SIG-M5 treated with dmso at 0.1 percent for 504 hours (cell line): Measurements from ENCODE around the gene ITGB7.
A peak's percentile ranks its signal among the peaks of the same experiment; 100 is the strongest.

Source experiments
- DNase-seq: peaks from one replicate; lab custom pipeline; 2025; ENCODE audit not compliant: unreplicated experiment; lab: John Stamatoyannopoulos, UW

Gene ITGB7, protein sequence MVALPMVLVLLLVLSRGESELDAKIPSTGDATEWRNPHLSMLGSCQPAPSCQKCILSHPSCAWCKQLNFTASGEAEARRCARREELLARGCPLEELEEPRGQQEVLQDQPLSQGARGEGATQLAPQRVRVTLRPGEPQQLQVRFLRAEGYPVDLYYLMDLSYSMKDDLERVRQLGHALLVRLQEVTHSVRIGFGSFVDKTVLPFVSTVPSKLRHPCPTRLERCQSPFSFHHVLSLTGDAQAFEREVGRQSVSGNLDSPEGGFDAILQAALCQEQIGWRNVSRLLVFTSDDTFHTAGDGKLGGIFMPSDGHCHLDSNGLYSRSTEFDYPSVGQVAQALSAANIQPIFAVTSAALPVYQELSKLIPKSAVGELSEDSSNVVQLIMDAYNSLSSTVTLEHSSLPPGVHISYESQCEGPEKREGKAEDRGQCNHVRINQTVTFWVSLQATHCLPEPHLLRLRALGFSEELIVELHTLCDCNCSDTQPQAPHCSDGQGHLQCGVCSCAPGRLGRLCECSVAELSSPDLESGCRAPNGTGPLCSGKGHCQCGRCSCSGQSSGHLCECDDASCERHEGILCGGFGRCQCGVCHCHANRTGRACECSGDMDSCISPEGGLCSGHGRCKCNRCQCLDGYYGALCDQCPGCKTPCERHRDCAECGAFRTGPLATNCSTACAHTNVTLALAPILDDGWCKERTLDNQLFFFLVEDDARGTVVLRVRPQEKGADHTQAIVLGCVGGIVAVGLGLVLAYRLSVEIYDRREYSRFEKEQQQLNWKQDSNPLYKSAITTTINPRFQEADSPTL

DNA sequence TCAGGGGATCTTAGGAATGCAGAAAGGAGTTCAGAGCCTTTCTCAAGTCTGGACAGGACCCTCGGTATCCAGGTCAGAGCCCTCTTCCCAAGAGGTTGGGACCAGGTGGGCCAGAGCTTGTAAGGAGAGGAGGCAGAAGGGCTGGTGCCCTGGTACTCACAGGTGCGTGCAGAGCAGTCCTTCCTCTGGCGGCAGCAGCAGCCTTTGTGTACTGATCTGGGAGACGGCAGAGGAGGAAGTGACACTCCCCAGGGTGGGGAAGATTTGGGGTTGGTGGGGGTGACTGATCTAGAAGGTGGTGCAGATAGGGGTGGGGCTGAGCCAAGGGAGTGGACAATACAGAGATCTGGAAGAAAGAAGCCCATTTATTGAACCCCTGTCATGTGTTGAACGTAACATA lies at the start of gene ITGB7:
TSS of gene ITGB7 (minus strand) at position 210 of the 400 bp plus-strand sequence. CDS start 6,808 bp downstream, outside the sequence.
- peak; percentile 46 for DNase-seq

DNA sequence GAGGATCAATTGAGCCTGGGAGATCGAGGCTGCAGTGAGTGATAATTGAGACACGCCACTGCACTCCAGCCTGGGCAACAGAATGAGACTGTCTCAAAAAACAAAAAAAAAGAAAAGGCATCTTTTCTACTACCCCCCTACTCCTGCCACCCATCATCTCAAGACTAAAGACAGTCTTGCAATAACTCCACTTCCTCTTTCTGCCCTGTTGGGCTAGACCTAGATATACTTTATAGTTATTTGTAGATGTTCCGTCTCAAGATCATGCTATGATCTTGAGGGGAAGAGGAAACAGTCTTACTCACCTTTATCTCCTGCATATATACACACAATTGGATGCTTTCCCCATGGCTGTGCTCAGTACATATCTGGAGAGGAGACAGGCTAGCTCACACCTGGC lies 48.9 kb upstream of the ITGB7 start:
- DNase-seq, result peak; percentile 97

DNA sequence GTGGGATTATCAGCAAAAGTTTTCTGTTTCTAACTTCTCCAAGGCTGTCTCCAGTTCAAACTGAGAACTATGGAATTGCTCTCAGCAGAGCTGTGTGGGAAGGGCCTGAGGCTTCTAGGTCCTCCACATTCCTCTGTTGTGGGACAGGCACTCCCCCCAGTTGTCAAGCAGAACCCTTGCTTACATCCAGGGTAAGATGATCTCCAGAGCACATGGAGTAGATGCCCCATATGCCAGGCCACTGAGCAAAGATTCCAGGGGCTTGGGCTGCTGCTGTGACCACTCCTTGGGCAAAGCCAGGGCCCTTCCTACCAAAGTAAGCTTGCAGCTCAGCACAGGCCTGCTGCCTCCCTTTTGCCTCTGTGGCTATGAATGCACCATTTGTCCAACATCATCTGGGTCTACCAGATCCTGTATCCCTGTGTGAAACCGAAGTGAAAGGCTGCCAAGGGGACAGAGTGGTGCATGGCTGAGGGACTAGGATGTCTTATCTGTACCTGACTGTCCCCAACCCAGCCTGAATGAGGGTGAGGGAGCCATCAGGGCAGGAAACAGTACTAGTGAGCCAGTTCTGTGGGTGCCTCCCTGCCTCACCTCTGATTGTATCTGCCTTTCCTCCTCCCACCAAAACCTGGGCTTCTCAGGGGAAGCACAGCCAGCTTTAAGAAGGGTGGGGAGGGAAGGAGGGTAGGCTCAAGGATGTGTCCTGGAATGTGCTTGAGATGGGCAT lies 47.9 kb upstream of the ITGB7 start:
- DNase-seq, result no peak

DNA sequence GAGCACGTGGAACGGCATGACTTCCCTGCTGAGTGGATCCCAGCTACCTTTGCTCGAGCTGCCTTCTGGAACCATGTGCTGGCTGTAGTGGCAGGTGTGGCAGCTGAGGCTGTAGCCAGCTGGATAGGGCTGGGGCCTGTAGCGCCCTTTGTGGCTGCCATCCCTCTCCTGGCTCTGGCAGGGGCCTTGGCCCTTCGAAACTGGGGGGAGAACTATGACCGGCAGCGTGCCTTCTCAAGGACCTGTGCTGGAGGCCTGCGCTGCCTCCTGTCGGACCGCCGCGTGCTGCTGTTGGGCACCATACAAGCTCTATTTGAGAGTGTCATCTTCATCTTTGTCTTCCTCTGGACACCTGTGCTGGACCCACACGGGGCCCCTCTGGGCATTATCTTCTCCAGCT lies 46.2 kb upstream of the ITGB7 start:
- DNase-seq, result no peak

DNA sequence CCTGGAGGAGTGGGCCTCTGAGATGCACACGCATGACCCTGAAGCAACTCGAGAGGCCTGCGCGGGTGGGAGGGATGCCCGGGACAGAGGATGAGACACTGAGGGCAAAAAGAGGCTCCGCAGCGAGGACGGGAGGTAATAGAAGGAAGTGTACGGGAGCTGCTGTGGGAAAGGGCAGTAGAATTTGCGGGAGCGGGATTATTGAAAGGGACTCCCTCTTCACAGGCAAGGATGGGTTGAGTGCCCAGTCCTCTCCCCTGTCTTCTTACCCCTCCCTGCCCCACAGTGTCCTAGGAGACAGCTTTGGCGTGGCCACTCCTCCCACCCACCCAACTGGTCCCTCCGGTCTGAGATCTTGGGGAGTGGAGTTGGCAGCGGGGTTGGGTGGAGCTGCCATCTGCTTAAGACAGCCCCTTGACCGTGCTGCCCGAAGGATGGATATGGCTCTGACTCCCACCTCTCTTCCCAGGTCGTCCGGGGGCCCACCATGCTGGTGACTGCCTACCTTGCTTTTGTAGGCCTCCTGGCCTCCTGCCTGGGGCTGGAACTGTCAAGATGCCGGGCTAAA lies 45.4 kb upstream of the ITGB7 start:
- peak; percentile 45 for DNase-seq

DNA sequence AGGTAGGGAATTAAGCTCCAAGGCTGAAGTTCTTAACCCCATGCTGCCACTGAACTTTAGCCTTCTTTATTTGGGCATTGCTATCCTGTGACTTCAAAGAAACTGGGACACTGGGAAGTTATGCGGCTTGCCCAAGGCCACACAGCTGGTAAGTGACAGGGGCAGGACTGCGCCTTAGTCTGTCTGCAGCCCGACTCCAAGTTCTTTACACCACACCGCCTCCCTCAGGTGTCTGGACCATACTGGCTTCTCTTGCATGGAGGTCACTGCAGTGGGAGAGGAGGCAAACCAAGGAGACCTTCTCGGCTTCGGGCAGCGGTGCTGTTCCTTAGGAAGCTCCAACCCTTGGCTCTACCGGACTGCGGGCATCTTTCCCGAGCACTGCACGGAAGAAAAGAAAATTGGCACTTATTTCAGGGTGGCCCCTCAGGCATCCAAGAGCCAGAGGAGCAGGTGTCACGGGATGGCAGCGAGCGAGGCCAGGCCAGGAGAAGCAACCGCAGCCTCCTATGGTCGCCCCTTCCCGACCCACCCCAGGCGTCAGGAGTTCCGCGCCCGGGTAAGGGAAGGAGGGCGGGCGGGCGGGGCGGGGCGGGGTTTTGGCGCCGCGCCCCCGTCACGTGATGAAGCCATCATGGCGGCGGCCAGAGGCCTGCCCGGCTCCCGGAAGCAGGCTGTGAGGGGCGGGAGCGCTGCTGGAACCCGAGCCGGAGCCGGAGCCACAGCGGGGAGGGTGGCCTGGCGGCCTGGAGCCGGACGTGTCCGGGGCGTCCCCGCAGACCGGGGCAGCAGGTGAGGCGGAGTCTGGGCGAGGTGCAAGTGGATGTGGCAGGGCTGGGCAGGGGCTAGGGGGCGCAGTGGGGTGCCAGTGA lies 44.7 kb upstream of the ITGB7 start:
- peak; percentile 52 for DNase-seq

DNA sequence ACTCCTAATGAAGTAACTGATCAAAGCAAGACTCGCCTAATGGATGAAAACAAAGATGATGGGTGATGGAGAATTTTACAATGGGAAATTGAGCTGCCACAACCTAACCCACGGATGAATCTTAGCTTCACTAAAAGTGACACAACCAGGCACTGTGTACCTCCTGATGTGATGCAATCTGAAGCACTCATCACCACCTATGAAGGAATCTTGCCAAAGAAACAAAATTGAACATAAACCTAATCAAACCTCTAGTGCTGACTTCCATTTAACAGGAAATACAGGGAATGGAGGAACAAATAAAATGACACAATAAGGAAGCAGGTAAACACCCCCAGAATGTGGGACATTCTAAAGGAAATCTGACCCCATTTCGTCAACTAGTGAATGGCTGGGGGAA lies 38.2 kb upstream of the ITGB7 start:
- DNase-seq, result no peak

DNA sequence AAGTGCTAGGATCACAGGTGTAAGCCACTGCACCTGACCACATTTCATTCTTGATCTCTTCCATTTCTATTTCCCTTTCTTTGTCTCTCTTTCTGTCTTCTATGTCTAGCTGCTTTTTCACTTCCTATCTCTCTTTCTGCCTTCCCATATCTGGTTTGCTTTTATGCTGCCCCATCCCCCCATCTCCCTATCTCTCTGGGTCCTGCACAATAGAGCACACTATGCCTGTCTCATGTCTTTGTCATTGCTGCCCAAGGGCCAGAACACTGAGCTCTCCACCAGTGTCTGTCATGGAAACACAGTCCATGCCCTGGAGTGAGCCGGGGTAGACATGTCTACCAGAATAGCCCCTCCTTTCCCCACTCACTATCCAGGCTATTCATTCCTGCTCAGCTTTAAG lies 37.3 kb upstream of the ITGB7 start:
- DNase-seq, result peak; percentile 44

DNA sequence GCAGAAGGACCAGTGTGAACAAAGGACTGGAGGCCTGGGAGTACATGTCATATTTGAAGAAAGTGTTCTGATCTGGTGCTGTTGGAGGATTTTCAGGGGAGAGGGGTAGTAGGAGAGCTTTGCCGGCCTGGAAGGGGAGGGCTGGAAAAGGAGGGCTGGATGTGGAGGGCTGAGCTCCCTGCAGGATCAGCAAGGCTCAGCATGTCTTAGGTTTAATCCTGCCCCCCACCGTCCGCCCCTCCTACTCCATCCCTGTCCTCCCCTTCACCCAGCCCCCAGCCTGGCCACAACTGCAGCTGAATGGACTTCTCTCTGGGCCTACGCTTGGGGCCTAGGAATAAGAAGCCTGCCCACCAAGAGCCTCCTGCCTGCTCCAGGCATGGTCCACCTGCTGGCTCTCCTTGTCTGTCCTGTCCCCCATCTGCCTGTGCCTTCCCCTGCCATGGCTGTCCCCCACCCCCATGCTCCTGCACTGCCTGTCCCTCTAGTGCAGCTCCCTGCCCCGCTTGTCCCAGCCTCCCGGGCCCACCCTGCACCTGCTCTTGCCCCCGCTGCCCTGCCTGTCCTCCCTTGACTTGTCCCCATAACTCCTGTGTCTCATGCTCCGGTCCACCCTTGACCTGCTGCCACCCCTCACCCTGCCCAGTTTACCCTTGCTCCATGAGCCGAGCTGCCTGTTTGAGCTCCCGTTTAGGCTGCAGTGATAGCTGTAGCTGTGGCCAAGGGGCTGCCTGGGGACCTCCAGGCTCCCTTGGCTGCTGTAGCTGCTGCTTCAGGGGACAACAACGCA lies 34.8 kb upstream of the ITGB7 start:
- no peak for DNase-seq

DNA sequence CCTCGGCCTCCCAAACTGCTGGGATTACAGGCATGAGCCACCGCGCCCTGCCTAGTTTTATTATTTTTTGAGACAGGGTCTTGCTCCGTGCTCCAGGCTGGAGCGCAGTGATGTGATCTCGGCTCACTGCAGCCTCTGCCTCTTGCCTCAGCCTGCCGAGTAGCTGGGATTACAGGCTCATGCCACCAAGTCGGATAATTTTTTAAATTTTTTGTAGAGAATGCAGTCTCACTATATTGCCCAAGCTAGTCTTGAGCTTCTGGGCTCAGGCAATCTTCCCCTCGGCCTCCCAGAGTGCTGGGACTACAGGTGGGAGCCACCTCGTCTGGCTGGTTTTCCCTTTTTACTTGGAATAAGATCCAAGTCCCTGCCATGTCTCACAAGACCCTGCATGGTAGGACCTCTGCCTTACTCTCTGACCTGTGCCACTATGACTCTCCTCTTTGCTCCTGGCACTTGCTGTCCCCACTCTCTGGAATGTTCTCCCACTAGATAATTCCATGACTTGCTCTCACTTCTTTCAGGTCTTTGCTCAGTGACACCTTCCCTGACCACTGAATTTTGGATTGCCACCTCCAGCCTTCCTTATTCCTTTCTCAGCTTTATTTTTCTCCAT lies 32.7 kb upstream of the ITGB7 start:
- DNase-seq, result no peak

DNA sequence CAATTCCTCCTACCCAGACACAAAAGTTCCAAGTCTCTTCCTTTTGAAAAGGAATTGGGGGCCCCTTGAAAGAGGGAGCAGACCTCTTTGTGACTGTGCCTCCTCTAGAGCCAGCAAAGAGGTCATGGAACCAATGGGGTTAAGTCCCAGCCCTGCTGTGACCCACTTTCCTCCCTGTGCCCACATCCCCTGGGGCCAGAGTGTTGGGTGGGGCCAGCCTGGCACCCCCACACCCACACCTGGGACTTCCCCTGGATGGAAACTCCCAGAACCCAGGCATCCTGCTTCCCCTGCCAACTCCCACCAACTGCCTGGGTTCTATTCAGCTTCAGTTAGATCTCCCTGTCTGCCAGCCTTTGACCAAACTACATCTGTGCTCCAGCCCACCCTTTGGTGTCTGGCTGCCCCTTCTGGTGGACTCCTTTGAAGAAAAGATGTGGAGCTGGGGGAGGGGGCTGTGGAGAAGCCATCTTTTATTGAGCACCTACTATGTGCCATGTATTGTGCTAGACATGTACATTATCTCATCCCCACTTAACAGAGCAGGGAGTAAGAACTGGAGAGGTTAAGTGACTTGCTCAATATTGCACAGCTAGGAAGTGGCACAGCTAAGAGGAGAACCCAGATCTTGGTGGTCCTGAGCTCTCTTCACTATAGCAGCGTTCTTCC lies 29.5 kb upstream of the ITGB7 start:
- DNase-seq, result no peak

DNA sequence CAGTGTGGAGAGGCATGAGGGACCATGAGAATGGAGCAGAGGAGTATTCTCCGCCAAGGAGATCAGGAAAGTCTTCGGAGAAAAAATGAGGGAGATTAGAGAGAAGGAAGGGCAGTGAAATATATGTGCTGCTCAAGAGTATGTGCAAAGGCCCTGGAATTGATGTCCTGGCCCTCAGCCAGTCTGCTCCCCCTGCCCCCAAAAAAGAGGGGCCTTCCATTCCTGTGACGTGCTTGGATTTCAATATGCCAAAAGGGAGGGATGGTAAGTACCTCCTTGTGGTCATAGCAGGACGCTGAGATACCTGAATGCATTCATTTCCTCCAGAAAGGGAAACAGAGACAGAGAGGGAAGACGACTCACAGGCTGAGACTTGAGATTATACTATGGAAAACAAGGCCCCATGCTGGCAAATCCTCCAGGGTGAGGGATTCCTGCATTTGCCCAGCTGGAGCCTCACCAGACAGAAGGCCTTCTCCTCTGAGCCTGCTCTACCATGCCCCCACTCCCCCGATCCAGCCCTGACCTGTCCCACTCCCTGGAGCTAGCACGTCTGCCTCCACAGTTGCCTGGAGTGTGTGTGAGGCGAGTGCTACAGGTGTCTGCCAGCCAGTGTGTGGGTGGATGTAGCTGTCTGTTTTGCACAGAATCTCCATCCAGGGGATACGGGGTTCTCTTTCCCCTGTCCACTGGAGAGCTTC lies 28.8 kb upstream of the ITGB7 start:
- no peak for DNase-seq

DNA sequence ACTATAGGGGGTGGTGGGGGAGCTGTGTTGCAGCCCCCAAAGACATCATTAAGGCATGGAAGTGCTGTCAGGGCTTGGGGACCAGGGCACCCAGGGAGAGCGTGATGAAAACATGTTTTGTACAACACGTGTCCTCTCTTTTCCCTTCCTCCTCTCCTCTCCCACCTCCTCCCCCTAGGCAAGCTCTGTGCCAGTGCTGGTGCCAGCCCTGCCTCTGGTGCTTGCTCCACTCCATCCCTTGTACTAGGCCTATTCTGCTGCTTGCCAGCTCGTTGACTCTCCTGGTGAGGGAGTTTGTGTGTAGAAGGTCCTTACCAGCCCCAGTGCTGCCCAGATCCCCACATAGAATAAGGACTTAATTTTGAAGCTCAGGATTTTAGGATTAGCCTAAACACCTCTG lies 28.1 kb upstream of the ITGB7 start:
- no peak for DNase-seq

DNA sequence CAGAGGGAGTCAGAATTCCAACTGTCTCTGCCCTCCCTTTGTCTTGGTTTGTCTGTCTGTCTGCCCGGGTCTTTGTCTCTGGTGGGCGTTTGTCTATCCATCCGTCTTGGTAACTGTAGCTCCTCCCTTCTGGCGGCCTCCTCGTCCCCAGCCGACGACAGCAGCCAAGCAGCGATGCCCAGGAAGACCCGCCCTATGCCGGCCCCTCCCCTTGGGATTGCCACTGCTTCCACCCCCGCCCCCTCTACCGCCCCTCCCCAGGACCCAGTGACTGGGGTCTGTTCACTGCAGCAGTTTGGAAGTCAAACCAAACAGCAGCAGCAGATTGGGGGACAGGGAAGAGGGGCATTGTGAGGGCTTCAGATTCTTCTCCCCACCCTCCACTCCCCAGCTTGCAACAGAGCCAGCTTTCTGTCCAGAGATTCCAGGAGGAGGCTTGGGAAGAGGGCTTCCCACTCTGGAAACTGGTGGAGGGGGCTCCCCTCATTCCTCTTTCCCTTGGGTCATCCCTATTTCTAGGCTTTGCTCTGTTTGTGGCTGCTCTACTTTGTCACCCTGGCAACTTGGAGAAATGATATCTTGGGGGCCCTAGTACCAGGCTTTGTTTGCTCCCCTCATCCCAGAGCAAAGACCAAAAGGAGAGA lies 27.3 kb upstream of the ITGB7 start:
- no peak for DNase-seq

DNA sequence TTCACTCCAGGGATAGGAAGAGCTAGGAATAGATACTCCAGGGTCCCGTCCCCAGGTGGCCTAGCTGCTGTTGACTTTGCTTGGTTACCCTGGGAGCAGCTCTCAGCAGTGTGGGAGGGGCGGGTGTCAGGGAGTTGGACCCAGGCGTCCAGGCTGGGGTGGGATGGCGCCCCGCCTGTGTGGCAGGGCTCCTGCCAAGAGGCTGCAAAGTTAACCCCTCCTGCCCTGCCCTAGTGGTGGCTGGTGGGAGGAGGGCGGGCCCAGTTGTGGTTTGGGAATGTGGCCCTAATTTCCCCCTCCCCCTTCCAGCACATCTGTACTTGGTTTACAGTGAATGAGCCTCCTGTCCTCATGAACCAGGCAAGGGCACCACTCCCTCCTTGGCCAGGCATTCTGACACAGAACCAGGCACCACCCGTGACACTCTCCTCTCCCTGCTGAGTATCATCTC lies 26.6 kb upstream of the ITGB7 start:
- DNase-seq, result no peak

DNA sequence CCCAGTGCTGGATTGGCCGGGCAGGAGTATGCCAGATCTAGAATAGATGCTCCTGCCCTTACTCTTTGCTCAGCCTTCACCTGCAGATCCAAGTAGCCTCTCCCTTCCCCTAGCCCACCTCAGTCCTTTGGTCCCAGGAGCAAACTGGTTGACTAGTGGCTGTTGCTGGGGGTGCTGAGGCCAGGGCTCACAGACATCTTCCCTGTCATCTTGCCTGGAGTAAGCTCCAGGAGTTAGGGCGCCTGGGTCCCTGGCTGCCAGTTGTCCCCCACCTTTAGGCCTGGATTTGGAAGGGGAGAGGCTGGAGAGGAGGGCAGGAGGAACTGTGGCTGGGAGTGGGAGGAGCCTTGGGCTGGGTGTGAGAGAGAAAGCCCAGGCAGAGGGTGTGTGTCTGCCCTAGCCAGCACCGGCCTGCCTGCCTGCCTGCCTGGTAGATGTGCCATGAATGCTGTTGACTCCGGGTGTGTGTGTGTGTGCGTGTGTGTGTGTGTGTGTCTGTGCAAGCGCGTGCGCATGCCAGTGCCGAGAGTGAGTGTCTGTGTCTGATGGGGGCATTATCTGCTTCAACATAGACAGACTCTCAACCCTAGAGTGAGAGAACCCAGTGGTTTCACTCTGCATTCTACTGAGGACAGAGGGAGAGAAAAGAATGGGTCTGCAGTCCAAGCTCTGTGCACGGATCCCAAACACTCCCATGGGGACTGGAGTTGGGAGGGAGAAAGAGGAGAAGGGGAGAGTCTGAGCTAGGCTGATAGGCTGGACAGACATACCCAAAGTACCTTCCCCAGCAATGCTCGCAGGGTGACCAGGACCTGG lies 25.8 kb upstream of the ITGB7 start:
- peak; percentile 62 for DNase-seq
